WTC11 (cell line): ENCODE results near the gene CFAP74. TPM values are rescaled to one million over a fixed set of nuclear protein-coding genes. Genes with fewer than 3 reads are reported as not detected.
A peak's percentile ranks its signal among the peaks of the same experiment; 100 is the strongest.

Source experiments
- ATAC-seq: fragments of 200-7000 bp; cut with Tn5 transposase; 2 replicates; pipeline ENCODE4 v1.10.0; 2021; ENCODE audit warnings: mild to moderate bottlenecking, moderate library complexity
- CTCF ChIA-PET: fragments of 300-600 bp; sonication (Branson Sonifier 250); formaldehyde crosslinking; loops from one replicate; lab custom pipeline; 2021; ENCODE audit warnings: antibody characterized with exemption; lab: Charles Lee
- POLR2A ChIA-PET: fragments of 350-600 bp; sonication (Branson Sonifier 250); formaldehyde crosslinking; loops from one replicate; lab custom pipeline; 2021; ENCODE audit warnings: antibody characterized with exemption; lab: Charles Lee
- DNase-seq: peaks from one replicate; pipeline ENCODE4 v3.0.0; 2021; ENCODE audit warnings: low spot score
- H3K27ac Mint-ChIP-seq: 2 replicates; pipeline ENCODE4 v1.8.0; 2021; ENCODE audit warnings: mixed read lengths
- H3K27me3 Mint-ChIP-seq: 2 replicates; pipeline ENCODE4 v1.8.0; 2021; ENCODE audit warnings: low read depth, mild to moderate bottlenecking, moderate library complexity, mixed read lengths
- H3K36me3 Mint-ChIP-seq: 2 replicates; pipeline ENCODE4 v1.8.0; 2021; ENCODE audit warnings: mixed read lengths
- H3K4me1 Mint-ChIP-seq: 2 replicates; pipeline ENCODE4 v1.8.0; 2022; ENCODE audit warnings: mixed read lengths
- H3K4me3 Mint-ChIP-seq: 2 replicates; pipeline ENCODE4 v1.8.0; 2021; ENCODE audit warnings: mild to moderate bottlenecking, moderate library complexity, mixed read lengths
- H3K9me3 Mint-ChIP-seq: 2 replicates; pipeline ENCODE4 v1.8.0; 2021; ENCODE audit warnings: mixed read lengths
- AFF4 ChIP-seq: sonication (generic); formaldehyde crosslinking; IDR thresholded peaks from 2 replicates; pipeline ENCODE4 v1.8.1; 2023; ENCODE audit warnings: mild to moderate bottlenecking, missing genetic modification reagents, borderline replicate concordance
- AR ChIP-seq: fragments of 250-450 bp; sonication (Bioruptor Pico); IDR thresholded peaks from 2 replicates; pipeline ENCODE4 v1.9.0; 2021; ENCODE audit warnings: mild to moderate bottlenecking
- ARID4B ChIP-seq: sonication (generic); formaldehyde crosslinking; IDR thresholded peaks from 2 replicates; pipeline ENCODE4 v1.8.0; 2023; ENCODE audit warnings: missing genetic modification reagents, mild to moderate bottlenecking, borderline replicate concordance
- E2F1 ChIP-seq: sonication (generic); formaldehyde crosslinking; IDR thresholded peaks from 2 replicates; pipeline ENCODE4 v1.8.0; 2022; ENCODE audit warnings: mild to moderate bottlenecking, missing genetic modification reagents
- ELF4 ChIP-seq: sonication (generic); formaldehyde crosslinking; IDR thresholded peaks from 2 replicates; pipeline ENCODE4 v1.8.1; 2022; ENCODE audit warnings: low read depth, mild to moderate bottlenecking, moderate library complexity, missing genetic modification reagents
- ESRRA ChIP-seq: sonication (generic); formaldehyde crosslinking; IDR thresholded peaks from 2 replicates; pipeline ENCODE4 v1.8.1; 2022; ENCODE audit warnings: mild to moderate bottlenecking, missing genetic modification reagents, borderline replicate concordance
- ETV6 ChIP-seq: sonication (generic); formaldehyde crosslinking; IDR thresholded peaks from 2 replicates; pipeline ENCODE4 v1.8.1; 2022; ENCODE audit warnings: mild to moderate bottlenecking, missing genetic modification reagents
- JUN ChIP-seq: sonication (generic); formaldehyde crosslinking; IDR thresholded peaks from 2 replicates; pipeline ENCODE4 v1.8.0; 2023; ENCODE audit warnings: mild to moderate bottlenecking, missing genetic modification reagents
- MAX ChIP-seq: sonication (generic); formaldehyde crosslinking; IDR thresholded peaks from 2 replicates; pipeline ENCODE4 v1.8.0; 2022; ENCODE audit warnings: mild to moderate bottlenecking, missing genetic modification reagents
- MXD4 ChIP-seq: fragments of 250-450 bp; sonication (Bioruptor Pico); IDR thresholded peaks from 2 replicates; pipeline ENCODE4 v1.8.0; 2021; ENCODE audit warnings: mild to moderate bottlenecking, moderate library complexity, borderline replicate concordance
- NFYB ChIP-seq: sonication (generic); formaldehyde crosslinking; conservative IDR thresholded peaks from 2 replicates; pipeline ENCODE4 v1.8.0; 2022; ENCODE audit warnings: low read depth, missing genetic modification reagents
- NR2C2 ChIP-seq: sonication (generic); formaldehyde crosslinking; IDR thresholded peaks from 2 replicates; pipeline ENCODE4 v1.8.0; 2022; ENCODE audit warnings: mild to moderate bottlenecking, missing genetic modification reagents
- TP53 ChIP-seq: sonication (generic); formaldehyde crosslinking; IDR thresholded peaks from 2 replicates; pipeline ENCODE4 v1.8.1; 2023; ENCODE audit warnings: mild to moderate bottlenecking, missing genetic modification reagents
- ZNF219 ChIP-seq: sonication (generic); formaldehyde crosslinking; IDR thresholded peaks from 2 replicates; pipeline ENCODE4 v1.8.0; 2023; ENCODE audit warnings: missing genetic modification reagents, mild to moderate bottlenecking, borderline replicate concordance
- ZNF416 ChIP-seq: fragments of 250-450 bp; sonication (Bioruptor Pico); IDR thresholded peaks from 2 replicates; pipeline ENCODE4 v1.9.0; 2021; ENCODE audit warnings: mild to moderate bottlenecking, inconsistent platforms
- ZNF512 ChIP-seq: sonication (generic); formaldehyde crosslinking; IDR thresholded peaks from 2 replicates; pipeline ENCODE4 v1.8.1; 2022; ENCODE audit warnings: missing genetic modification reagents, borderline replicate concordance
- total RNA-seq: library from RNA; stranded (reverse); gene quantifications from 3 replicates; pipeline ENCODE4 v1.2.3, GENCODE V29; 2021

Gene CFAP74
- total RNA-seq, 1 experiment from 2014 or later, result 0.35 TPM

GRCh38 chr1:1900883-1901640 is 102.5 kb downstream of the CFAP74 start:
- TF ChIP-seq MXD4 (CRISPR knock-in tag), result no peak
- TF ChIP-seq ZNF512 (CRISPR knock-in tag), result peak; percentile 79; the same call in 1 of the 2 replicates
- Mint-ChIP-seq H3K4me1 (peaks cover 4% of the 10 kb centered on the region), H3K4me3 (no peak overlapping the region), H3K27me3 (peaks cover 2% of the 10 kb centered on the region; the same call in 1 of the 2 replicates), H3K36me3 (no peaks in the 10 kb centered on the region), H3K27ac (peak overlapping the region; percentile 65), H3K9me3 (peaks cover 8% of the 10 kb centered on the region)
- ATAC-seq (no peak), DNase-seq (no peak)
- CTCF ChIA-PET, result interaction anchor here (0.7 to 1.9 kb wide), 8 partner anchors 42 to 222 kb away, joined by 3 to 9 read pairs (median 4); no protein-coding TSS in a partner anchor
- POLR2A ChIA-PET, result interaction anchor here (1.9 kb wide), 1 partner anchor 8 kb away, joined by 4 read pairs; no protein-coding TSS in a partner anchor

- TF ChIP-seq MAX (CRISPR knock-in tag) (no peak), NFYB (no peak), JUN (CRISPR knock-in tag) (no peak), ZNF219 (CRISPR knock-in tag) (no peak), ZNF416 (CRISPR knock-in tag) (no peak), ETV6 (CRISPR knock-in tag) (no peak), AFF4 (CRISPR knock-in tag) (no peak), ARID4B (CRISPR knock-in tag) (no peak), ELF4 (CRISPR knock-in tag) (no peak), ESRRA (CRISPR knock-in tag) (no peak), AR (CRISPR knock-in tag) (no peak), NR2C2 (CRISPR knock-in tag) (no peak), TP53 (CRISPR knock-in tag) (no peak), E2F1 (no peak)
- DNase-seq, result no peak
- POLR2A ChIA-PET, result interaction anchor here (1.9 kb wide), 1 partner anchor 9 kb away, joined by 4 read pairs; no protein-coding TSS in a partner anchor
- peaks cover 8% of the 10 kb centered on the region for H3K9me3 Mint-ChIP-seq
- H3K4me3 Mint-ChIP-seq, result no peak overlapping the region
- no peaks in the 10 kb centered on the region for H3K36me3 Mint-ChIP-seq
- ATAC-seq, result no peak
- CTCF ChIA-PET, result interaction anchor here (0.6 to 3.1 kb wide), 12 partner anchors 9 to 274 kb away, joined by 3 to 30 read pairs (median 4); partner anchors contain the start of gene NADK
- H3K27ac Mint-ChIP-seq, result no peak overlapping the region
- H3K27me3 Mint-ChIP-seq, result peaks cover 2% of the 10 kb centered on the region; the same call in 1 of the 2 replicates
- H3K4me1 Mint-ChIP-seq, result peaks cover 7% of the 10 kb centered on the region
Observed at GRCh38 chr1:1899967-1900327, 103.6 kb downstream of the CFAP74 start.
